HG03196 (cell line): ENCODE results near the gene UBTF.
"Not testable (repeated sequence)": the region's sequence is repeated elsewhere in the genome, so short reads cannot be mapped to it uniquely, and the experiment has no call there.

Experiments
- ATAC-seq: cut with Tn5 transposase; IDR thresholded peaks from one replicate; pipeline ENCODE4 v1.9.1; 2021; ENCODE audit not compliant: unreplicated experiment

Gene UBTF

DNA sequence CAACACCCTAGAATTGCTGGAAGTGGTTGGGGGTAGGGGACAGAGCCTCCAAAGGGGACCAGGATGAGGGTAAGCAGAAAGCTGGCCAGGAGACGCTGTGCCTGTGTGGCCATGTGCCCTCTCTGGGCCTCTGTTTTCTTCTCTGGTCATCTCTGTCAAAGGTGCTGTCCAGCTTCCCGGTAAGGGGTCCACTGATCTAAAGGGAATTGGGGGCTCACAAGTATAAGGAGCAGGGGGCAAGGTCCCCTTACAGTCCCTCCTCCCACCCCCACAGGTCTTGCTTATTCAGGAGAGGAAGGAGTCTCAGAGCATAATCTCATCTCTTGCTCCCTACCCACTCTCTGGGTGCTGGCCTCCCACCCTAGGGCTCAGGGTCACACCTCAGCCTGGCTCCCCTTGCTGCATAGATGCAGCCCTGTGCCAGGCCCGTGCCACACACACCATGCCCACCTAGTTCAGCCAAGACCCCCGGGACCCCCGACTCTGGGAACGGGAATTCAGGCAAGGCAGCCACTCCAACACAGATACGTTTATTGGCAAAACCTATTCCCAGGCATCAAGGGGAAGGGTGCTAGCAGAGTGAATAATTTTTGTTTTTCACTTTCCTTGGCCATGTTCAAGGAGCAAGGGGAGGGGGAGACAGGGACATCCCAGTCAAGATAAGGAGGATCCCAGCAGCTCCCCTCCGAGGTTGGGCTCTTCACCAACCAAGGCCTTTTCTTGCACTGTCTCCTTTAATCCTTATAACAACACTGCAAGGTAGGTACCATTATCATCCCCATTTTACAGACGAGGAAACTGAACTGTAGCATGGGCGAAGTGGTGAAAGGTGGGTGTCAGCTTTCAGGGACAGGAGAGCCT, 28.6 kb upstream of the UBTF start:
- ATAC-seq = no peak

DNA sequence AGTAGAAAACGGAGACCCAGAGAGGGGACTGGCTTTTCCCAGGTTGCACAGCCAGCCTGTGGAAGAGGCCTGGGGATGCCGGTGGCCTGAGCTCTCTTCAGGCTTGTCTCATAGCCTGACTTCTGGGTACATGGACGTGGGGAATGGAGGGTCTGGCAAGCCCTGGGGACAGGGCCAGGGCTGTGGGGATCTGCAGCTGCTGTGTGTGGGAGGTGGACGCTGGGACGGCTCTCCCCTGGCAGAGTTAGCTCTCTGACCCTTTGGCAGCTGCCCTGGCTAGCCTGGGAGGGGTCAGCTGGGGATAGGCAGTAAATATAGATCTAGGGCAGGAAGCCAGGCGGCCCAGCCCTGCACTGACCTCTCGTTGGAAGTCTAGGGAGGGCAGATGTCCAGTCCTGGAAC, 28.0 kb upstream of the UBTF start:
- no peak for ATAC-seq

DNA sequence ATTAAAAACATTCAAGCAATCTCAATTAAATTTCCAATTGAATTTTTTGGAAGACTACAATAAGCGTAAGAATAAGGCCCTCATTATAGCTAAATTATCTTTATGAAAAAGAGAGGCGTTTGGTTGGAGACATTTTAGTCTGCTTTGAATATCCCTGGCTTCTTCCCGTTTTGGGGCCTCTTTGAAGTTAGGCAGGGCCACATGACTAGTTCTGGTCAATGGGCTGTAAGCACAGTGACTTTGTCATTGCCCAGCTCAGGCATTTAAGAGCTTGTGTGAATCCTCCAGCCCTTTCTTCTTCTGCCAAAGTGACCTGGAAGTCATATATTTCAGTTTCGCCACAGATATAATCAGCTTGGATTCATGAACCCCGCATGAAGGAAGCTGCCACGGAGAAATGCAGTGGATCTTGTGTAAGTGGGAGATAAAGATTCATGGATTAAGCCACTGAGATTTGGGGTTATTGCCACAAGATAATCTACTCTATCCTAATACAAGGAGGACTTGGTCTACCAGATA, 21.7 kb upstream of the UBTF start:
- ATAC-seq = no peak

DNA sequence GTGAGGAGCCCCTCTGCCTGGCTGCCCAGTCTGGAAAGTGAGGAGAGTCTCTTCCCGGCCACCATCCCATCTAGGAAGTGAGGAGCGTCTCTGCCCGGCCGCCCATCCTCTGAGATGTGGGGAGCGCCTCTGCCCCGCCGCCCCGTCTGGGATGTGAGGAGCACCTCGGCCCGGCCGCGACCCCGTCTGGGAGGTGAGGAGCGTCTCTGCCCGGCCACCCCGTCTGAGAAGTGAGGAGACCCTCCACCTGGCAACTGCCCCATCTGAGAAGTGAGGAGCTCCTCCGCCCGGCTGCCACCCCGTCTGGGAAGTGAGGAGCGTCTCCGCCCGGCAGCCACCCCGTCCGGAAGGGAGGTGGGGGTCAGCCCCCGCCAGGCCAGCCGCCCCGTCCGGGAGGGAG, 18.4 kb upstream of the UBTF start:
- not testable (repeated sequence) for ATAC-seq

DNA sequence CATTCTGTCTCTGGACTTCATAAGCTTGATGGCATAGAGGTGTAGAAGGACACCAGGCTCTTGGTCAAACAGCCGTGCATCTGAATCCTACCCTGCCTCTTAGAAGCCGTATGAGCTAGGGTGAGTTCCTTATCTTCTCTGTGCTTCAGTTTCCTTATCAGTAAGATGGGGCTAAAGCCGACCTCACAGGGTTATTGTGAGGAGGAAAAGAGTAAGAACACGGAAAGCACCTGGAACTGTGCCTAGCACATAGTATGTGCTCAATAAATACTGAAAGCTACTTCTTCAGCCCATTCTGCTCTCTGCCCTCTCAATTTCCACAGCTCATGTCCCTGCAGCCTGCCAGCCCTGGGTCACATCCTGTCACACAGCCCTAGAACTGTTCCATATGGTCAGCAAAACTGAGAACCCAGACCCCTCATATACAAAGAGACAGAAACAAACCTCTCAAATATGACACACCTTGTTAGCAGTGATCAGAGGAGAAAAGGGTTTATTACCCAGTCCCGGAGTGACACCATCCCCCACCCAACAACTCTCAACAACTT, 17.0 kb upstream of the UBTF start:
- ATAC-seq = no peak

DNA sequence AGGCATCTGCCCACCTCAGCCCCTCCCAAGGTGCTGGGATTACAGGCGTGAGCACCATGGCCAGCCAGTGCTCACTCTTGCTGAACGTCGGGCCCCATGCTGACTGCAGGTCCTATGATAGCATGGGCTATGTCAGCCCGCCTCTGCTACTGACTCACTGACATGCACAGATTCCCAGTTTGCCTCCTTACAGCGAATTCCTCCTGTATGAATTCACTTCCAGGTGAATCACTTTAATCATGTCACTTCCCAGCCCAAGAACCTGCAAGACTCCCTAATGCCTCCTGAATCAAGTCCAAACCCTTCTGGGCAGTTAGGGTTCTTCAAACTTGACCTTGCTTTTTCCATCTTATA, 16.1 kb upstream of the UBTF start:
- no peak for ATAC-seq

DNA sequence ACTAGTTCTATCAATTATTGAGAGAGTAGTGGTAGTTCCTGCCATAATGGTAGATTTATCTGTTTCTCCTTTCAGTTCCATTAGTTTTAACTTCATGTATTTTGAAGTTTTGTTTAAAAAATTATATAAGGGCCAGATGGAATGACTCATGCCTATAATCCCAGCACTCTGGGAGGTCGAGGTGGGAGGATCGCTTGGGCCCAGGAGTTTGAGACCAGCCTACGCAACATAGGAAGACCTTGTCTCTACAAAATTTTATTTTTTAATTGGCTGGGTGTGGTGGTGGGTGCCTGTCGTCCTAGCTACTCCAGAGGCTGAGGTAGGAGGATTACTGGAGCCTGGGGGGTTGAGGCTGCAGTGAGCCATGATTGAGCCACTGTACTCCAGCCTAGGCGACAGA, 14.1 kb upstream of the UBTF start:
- no peak for ATAC-seq

DNA sequence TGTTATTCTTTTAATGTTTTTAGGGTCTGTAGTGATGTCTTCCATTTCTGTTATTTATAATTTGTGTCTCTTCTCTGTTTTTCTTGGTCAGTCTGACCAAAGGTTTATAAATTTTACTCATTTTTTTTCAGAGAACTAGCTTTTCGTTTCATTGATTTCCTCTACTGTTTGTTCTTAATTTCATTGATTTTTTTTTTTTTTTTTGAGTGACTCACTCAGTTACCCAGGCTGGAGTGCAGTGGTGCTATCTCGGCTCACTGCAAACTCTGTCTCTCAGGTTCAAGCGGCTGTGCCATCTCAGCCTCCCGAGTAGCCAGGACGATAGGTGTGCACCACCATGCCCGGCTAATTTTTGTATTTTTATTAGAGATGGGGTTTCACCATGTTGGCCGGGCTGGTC, 12.6 kb upstream of the UBTF start:
- no peak for ATAC-seq

DNA sequence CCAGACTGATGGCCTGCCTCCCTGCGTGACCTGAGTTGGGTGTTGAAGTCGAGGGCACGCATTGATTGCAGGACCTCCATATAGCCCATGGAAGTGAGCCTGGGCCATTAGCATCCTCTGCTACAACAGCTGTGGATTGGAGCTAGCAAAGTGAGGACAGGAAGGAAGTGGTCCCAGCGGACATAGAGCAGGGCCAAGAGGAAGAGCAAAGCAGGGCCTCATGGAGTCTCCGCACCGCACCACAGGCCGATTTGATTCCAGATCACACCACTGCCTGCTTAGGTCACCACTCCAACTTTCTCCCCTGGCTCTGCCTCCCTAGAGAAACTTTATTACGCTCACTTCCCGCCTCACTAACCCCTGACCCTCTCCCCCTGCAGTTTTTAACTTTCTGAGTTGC, 10.7 kb upstream of the UBTF start:
- no peak for ATAC-seq

DNA sequence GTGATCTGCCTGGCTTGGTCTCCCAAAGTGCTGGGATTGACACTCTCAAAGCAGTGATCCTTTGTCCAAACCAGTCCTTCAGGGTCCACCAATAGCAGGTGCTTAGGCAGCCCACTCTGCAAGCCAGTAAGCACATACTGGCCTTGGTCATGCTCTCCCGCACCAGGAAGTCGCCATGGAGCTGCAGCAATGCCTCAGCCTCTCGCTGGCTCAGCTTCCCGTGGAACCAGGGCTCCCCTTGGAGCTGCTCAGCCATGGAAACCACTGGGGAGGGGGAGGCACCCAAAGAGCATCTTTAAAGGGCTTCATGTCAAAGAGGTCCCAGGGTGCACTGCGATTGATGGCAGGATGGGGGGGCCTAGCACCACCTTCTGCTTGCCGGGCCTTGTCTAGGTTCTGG, 9.6 kb upstream of the UBTF start:
- ATAC-seq = no peak

DNA sequence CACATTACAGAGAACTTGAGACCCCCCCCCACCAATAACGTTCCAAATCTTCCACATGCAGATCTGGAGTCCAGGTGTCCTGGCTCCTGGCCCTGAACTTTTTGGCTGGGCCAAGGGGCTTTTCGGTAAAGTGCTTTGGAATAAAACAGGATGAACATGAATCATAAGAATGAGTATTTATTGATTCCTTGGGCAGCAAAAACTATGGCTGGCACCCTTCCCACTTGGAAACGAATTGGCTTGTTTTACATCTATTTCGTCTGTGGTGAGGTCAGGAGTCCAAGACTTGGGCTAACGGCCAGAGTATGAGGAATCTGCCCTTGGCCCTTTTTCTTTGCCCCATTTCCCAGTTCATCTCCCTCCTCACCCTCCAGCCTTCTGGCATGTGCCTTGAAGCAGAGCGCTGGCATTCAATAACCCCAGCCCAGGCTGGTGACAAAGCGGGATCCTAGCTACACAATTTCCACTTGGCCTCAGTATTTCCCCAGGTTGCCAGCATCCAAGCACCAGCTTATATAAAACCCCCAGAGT, 4.1 kb upstream of the UBTF start:
- no peak for ATAC-seq

DNA sequence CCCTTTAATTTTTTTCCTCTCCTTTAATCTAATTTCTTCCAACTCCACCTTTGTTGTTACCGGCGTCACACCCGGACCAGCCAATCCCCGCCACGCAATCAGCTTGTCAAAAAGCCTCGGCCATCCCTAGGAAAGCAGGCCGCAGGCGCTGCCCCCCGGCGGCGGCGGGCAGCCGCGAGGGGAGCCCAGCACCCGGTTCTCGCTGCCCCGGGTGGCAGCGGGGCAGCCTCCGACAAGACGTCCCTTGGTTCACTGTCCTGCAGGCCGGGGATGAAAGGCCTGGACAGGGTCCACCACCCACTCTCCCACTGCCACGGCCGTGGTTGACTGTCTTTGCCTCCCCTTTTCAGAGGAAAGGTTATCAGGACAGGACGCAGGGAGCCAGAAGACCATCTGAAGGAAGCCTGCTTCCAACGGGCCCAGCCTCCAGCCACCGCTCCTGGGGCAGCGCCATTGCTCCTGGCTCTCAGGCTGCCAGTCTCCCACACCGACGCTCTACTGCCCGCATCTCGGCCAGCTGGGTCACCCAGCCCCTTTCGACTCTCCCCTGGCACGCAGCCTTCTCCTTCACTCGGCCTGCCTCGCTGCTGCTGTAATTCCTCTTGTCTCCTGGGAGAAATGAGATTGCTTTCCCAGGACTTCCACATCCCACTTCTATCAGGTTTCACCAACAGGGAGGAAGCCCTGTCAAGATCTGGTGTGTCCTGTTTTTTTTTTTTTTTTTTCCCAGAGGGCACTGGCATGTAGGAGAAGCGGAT, 2.8 kb upstream of the UBTF start:
- ATAC-seq = no peak

DNA sequence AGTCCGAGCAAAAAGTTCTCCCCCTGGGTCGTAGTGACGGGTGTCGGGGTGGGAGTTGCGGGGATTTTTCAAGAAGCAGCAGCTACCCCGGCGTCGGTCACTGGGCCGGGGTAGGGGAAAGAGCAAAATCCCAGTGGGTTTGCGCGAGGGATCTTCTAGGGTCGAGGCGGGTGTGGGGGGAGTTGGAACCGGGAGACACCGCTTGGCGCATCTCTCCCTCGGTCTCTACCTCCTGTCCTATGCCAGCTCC, 2.3 kb upstream of the UBTF start:
- no peak for ATAC-seq

DNA sequence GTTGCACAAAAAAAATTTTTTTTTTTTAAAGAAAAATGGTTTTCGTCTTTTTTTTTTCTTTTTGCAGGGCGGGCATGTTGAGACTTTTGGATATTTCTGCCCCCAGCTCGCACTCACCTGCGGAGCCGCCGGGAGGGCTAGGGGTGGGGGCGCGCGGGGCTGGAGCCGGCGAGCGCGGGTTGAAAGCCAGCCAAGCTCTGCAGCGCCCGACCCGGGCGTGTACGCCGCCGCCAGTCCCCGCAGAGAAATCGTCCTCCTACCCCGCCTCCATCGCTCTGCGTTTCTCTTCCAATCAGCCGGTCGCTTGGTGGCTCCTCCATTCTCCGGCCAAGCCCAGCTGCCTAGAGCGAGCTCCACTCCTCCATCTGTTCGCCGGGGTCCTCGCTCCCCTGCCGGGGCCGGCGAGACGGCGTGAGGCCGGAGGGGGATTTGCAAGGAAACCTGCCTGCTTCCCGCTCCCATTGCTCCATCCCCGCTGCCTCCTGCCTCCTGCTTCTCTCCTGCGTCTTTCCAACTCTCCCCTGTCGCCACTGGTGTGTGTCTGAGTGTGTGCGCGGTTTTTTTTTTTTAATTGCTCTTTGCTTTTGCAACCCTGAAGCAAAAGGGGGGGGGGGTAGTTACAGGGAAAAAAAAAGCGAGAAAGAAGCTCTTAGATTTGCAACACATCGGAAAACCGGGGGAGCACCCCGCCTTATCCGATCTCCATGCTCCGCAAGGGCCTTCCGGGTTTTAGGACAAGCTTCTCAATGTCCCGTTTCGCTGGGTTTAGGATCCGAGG, 1.8 kb upstream of the UBTF start:
- no peak for ATAC-seq

DNA sequence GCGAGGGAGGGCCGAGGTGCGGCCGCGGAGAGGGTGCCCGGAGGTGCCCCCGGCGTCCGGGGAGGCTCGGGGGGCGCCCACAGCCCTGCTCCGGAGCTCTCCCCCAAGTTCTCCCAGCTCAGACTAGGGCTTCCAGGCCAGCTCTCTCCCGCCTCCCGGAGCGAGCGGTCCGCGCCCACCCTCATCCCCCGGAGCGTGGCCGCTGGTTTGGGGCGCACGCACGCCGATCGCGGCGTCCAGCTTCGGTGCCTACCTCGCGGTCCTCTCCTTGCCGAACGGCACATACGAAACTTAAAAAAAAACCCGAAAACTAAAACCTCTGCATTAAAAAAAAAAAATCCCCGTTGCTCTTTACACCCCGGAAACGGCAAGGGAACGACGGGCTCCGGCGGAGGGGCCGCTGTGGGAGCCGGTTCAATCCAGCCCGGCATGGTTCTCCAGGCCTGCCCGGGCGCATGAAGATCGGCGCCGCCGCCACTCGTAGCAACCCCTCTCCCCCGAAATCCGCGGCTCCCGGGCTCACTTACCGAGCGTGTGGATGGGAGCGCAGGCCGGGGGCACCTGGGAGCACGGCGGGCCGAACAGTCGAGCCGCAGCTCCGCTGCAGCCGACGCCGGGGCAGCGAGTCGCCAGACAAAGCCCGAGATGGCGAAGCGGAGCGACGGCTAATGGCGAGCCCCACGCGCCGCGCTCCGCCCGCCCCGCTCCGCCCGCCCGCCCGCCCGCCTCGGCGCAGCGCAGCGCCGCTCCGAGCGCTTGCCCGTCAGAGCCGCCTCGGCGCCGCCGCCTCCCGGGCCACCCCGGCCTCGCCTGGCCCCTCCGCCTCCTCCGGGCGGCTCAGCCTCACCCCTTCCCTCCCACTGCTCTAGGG, 973 bp upstream of the UBTF start:
- no peak for ATAC-seq

DNA sequence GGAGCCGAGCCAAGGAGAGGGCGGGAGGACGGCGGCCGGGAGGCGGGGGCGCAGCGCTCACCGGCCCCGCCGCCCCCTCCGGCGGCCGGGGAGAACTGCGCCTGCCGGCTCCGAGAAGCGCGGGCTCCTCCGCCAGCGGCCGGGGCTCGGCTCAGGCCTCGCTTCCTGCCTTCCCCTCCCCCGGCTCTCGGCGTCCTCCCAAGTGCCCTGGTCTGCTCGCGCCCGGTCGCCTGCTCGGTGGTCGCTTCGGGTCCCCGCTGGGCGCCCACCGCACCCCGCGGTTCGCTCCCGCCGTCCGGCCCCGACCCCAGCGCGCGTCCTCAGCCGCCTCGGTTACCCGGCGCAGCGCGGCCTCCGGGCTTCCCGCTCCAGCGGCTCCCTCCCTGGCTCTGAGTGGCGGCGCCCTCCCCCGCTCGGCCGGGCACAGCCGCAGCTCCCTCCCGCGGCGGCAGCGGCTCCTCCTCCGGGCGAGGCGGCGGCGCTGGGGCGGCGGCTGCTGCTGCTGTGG, 313 bp downstream of the UBTF start:
- peak; percentile 32 for ATAC-seq

DNA sequence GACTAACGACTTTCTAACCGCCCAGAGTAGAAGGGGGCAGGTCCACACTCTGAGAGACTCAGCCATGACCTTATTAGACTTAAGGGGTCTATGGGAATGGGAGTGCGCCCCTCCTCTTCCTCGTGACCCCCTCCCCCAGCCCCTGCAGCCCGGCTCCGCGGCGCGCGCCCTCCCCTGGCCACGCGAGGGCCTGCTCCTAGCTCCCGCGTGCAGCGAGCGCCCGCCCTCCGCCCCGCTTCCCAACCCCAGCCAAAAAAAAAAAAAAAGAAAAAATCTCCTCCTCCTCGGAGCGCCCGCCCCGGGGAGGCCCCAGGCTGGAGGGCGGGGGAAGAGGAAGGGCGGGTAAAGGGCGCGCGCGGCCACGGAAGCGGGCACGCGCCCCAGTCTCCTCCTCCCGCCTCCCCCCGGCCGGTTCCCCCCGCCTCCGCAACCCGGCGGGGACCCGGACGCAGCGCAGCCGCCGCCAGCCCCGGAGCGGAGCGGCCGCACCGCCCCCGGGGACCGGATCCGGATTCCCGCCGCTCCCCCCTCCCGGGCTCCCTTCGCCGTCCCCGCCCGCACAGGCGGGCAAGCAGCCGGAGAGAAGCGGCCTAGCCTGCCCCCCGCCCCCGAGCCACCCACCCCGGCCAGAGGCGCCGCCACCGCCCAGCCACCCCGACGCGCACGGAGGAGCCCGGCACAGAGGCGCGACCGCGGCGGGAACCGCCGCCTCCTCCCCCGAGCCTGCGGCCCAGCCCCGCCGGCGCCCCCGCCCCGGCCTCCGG, 949 bp downstream of the UBTF start:
- ATAC-seq = peak; percentile 31

DNA sequence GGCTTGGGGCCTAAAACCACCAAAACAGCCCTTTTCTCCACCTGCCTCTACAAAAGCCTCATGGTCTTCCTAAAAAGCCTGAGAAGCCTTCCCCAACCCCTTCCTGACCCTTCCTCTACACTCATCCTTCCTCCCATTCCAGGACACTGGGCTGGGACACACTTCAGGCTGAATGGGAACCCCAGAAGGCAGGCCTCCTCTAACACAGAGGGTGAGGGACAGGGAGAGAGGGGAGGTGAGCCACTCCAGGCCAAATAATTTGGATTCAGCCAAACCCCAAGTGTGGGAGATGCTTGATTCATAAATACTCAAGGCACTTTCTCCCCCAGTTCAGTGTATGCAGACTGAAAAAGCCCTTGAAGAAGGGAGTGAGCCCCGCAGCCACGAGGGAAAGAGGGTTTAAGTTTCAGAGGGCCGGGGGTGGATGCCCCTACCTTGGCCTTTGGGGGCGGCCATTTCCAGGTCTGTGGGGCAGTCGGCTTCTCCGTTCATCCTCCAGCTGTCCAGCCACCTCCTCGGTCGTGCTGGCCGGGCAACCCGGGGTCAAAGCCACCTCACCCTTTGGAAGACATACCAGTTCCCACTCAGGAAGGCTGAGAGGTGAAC, 1.6 kb downstream of the UBTF start:
- ATAC-seq = peak; percentile 0

DNA sequence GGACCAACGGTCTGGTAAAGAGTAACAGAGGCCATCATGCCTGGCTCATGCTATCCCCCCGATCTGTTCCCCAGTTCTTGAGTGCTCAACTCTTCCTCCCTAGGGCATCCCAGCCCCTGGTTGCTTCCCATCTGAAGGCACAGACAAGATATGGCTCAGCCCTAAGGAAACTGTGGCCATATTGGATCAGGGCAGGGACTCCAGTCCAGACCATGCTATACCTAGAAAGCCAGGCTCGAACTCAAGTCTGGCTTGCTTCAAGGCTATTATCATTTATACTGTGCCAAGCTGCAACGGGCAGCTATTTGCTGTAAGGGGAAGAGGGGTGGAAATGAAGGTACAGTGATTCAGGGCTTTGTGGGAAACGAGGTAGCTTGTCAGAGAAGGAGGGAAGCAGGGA, 2.8 kb downstream of the UBTF start:
- ATAC-seq = no peak
